ENCODE measurements around the gene ITPA.
A peak's percentile ranks its signal among the peaks of the same experiment; 100 is the strongest.
"Not testable (repeated sequence)": the region's sequence is repeated elsewhere in the genome, so short reads cannot be mapped to it uniquely, and the experiment has no call there.

ITPA gene

DNA sequence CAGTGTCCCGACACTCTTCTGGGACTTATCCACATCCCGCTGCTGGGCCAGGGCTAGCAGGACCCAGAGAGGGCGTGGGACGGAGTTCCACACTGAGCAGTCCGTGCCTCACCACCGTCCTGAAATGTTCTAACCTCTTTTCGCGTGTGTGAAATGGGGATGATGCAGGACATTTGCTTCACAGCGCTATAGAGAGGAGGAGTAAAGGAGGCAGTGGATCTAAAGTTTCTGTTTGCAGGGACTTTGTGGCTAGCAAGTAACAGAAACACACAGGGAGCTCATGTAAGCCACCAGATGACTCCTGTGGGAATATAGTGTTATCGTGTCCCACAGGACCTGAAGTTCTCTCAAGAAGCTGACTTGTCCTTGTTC lies 634 bp downstream of the ITPA start:
- TF ChIP-seq CTCF (IDR thresholded peaks at IDR 0.05; ENCODE audit: low read depth, low read length) = no peak
- DNase-seq (ENCODE audit: extremely low read depth, low read depth) = no peak

GRCh38 chr20:3210346-3210745 lies 1.0 kb downstream of the ITPA start:
- no peak for TF ChIP-seq CTCF (IDR thresholded peaks at IDR 0.05; ENCODE audit: low read depth, low read length)
- no peak for DNase-seq (ENCODE audit: extremely low read depth, low read depth)

DNA sequence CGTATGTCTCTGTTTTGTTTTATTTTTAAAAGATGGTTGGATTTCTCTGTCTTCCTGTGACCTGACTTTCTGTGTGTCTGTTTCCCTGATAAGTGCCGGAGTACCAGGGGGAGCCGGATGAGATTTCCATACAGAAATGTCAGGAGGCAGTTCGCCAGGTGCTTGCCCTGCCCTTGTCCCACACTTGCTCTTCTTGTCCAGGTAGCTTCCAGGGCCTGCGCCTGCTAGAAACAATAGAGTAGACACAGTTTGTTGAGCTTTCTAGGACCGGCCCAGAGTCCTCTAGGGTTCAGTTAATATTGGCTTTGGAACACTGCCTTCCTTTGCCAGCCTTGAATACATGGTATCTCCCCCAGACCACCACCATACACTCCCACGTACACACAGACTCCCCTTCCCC lies 3.9 kb downstream of the ITPA start:
- DNase-seq (ENCODE audit: extremely low read depth, low read depth) = no peak
- TF ChIP-seq CTCF (IDR thresholded peaks at IDR 0.05; ENCODE audit: low read depth, low read length) = no peak

GRCh38 chr20:3215359-3215917 lies 6.1 kb downstream of the ITPA start:
- not testable (repeated sequence) for DNase-seq (ENCODE audit: extremely low read depth, low read depth)

DNA sequence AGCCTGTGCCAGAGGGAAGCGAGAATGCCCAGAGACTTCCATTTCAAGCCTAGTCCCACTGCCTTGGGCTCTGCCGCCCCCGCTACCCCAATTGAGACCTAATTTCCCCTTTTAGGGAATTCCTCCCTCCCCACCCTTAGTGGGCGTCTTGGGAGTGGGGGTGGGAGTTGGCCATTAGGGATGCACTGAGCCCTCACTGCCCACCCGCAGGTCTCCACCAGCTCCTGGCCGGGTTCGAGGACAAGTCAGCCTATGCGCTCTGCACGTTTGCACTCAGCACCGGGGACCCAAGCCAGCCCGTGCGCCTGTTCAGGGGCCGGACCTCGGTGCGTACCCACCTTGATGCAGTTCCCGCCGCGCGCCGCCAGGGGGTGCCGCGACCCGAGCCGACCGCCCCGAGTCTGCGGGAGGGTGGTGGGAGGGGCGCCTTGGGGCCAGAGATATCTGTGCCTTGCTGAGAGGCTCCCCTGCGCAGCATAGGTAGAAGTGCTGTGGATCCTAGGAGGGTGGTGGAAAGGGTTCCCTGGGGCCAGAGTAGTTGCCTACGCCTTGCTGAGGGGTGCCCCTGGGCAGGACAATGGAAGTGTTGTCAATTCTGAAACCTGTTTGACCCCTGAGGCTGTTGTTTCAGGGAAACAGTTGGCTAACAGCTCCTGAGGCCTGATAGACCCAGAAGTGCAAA lies 9.2 kb downstream of the ITPA start:
- no peak for DNase-seq (ENCODE audit: extremely low read depth, low read depth)
- peak; percentile 83 for TF ChIP-seq CTCF (IDR thresholded peaks at IDR 0.05; ENCODE audit: low read depth, low read length)

GRCh38 chr20:3221398-3222226 lies 12.3 kb downstream of the ITPA start:
- no peak for TF ChIP-seq CTCF (IDR thresholded peaks at IDR 0.05; ENCODE audit: low read depth, low read length)

DNA sequence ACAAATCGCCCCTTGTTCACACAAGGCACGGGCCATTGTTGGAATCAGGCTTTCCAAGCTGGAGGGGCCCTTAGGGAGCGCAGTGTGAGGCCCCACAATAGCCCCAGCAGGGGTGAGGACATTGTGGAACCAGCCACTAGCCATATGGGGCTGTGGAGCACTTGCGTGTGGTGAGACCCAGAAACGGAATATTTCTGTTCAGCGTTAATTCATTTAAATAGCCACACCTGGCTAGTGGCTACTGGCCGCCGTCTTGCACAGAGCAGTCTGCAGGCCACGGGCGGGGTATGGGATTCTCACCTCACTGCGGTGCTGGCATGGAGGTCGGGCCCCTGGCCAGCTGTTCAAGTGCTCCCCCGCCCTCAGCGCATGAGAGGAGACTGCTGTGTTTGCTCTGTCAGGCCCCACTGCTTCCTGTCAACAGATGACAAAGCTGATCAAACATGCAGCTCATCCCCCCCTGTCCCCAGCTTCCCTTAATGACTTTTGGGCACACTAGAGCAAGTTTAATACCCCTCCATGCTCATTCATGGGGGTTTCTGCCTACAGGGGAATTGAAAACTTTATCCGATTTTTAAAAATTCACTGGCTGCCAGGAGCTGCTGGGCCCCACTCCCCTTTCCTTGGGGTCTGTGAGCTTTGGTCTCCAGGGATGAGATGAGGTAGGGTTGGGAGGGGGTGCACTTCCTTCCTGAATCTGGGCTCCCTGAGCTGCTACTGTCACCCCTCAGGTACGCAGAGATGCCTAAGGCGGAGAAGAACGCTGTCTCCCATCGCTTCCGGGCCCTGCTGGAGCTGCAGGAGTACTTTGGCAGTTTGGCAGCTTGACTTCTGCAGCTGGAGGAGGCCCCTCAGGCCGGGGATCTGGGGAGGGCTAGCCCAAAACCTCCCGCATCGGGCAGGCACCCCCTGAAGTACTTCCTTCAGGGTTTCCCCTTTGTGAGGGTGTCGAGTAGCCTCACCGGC lies 13.6 kb downstream of the ITPA start:
- TF ChIP-seq CTCF (IDR thresholded peaks at IDR 0.05; ENCODE audit: low read depth, low read length) = no peak

More at GRCh38 chr20:3221398-3222226, 12.3 kb downstream of the ITPA start:
- no peak for DNase-seq (ENCODE audit: extremely low read depth, low read depth)

More for the DNA sequence above, 13.6 kb downstream of the ITPA start:
- no peak for DNase-seq (ENCODE audit: extremely low read depth, low read depth)
